Measurements from ENCODE around the gene HSD17B8. TPM values are rescaled to one million over a fixed set of nuclear protein-coding genes. Genes with fewer than 3 reads are reported as not detected.

The HSD17B8 gene
- polyA plus RNA-seq, 2 of the 4 experiments (the other 2 are of a cell fraction), result 9.5 to 16.5 TPM

- no peaks in the 10 kb centered on the region for H3K9me3 ChIP-seq
- DNase-seq (ENCODE audit: low read depth in 1 of 2, low spot score in 1 of 2) (no peak), ATAC-seq (no peak), FAIRE-seq (no peak)
- no peaks in the 10 kb centered on the region for H3K4me1 ChIP-seq
- CTCF ChIA-PET, result interaction anchor here (1.0 to 7.2 kb wide), 5 partner anchors 13 to 221 kb away, joined by 3 to 39 read pairs (median 4); partner anchors contain the start of gene RING1
- TF ChIP-seq JUNB (IDR thresholded peaks at IDR 0.05) (no peak), MAX (IDR thresholded peaks at IDR 0.05) (no peak), HOXB13 (CRISPR knock-in tag; IDR thresholded peaks at IDR 0.05; ENCODE audit: low read depth) (no peak), HES2 (IDR thresholded peaks at IDR 0.05) (no peak), HMGXB4 (CRISPR knock-in tag; IDR thresholded peaks at IDR 0.05; ENCODE audit: borderline replicate concordance) (no peak), ZSCAN20 (CRISPR knock-in tag; IDR thresholded peaks at IDR 0.05) (no peak), E2F6 (IDR thresholded peaks at IDR 0.05; ENCODE audit: borderline replicate concordance, low read depth) (no peak), MYC (IDR thresholded peaks at IDR 0.05; ENCODE audit: borderline replicate concordance, low read length) (no peak), MAZ (IDR thresholded peaks at IDR 0.05; ENCODE audit: borderline replicate concordance, low read depth, low read length) (no peak), RFX5 (IDR thresholded peaks at IDR 0.05) (no peak), PBX3 (IDR thresholded peaks at IDR 0.05) (no peak), KDM5A (IDR thresholded peaks at IDR 0.05) (no peak), CTCF (IDR thresholded peaks at IDR 0.05) (no peak), RARB (CRISPR knock-in tag; IDR thresholded peaks at IDR 0.05) (no peak), HEYL (CRISPR knock-in tag; IDR thresholded peaks at IDR 0.05) (no peak), NR3C1 (IDR thresholded peaks at IDR 0.05) (no peak)
- H3K27ac ChIP-seq, result no peak overlapping the region
- no peak overlapping the region for H3K4me2 ChIP-seq
- 39% methylated on average over 6 of the region's 6 CpGs for WGBS (ENCODE audit: missing lambda C conversion rate)
- H3K4me3 ChIP-seq, result no peak overlapping the region
- POLR2A ChIA-PET, result no interaction called here
Measured at GRCh38 chr6:33235221-33235634, 30.8 kb downstream of the HSD17B8 start.

- ChIA-PET CTCF (interaction anchor here (1.0 to 7.2 kb wide), 3 partner anchors 11 to 115 kb away, joined by 4 to 39 read pairs (median 4); no protein-coding TSS in a partner anchor), POLR2A (no interaction called here)
- FAIRE-seq, result no peak
- H3K9me3 ChIP-seq, result no peaks in the 10 kb centered on the region
- no peak overlapping the region for H3K27ac ChIP-seq
- no peak overlapping the region for H3K4me2 ChIP-seq
- DNase-seq (ENCODE audit: low read depth in 1 of 2, low spot score in 1 of 2), result no peak
- TF ChIP-seq FOSB (CRISPR knock-in tag; IDR thresholded peaks at IDR 0.05) (no peak), KDM5A (IDR thresholded peaks at IDR 0.05) (no peak), CHD4 (IDR thresholded peaks at IDR 0.05; ENCODE audit: borderline replicate concordance) (no peak), GATA3 (IDR thresholded peaks at IDR 0.05; ENCODE audit: borderline replicate concordance) (no peak), MAFK (IDR thresholded peaks at IDR 0.05; ENCODE audit: partially characterized antibody) (no peak), NPAS2 (CRISPR knock-in tag; IDR thresholded peaks at IDR 0.05; ENCODE audit: borderline replicate concordance) (no peak), BCL3 (IDR thresholded peaks at IDR 0.05) (no peak), POLR2AphosphoS2 (conservative IDR thresholded peaks at IDR 0.05; ENCODE audit: low read length) (no peak), ZSCAN20 (CRISPR knock-in tag; IDR thresholded peaks at IDR 0.05) (no peak), ZNF302 (CRISPR knock-in tag; IDR thresholded peaks at IDR 0.05) (no peak), FOXS1 (CRISPR knock-in tag; IDR thresholded peaks at IDR 0.05) (no peak)
- H3K4me1 ChIP-seq, result no peaks in the 10 kb centered on the region
- H3K4me3 ChIP-seq, result no peak overlapping the region
- no peak for ATAC-seq
Measured at GRCh38 chr6:33236328-33236727, 31.9 kb downstream of the HSD17B8 start.
